ENCODE data around the gene ADD3.

GRCh38 chr10:110017907-110018306 is 10.1 kb downstream of the ADD3 start:
- TF ChIP-seq CTCF (IDR thresholded peaks at IDR 0.05), result no peak
- no peak for TF ChIP-seq POLR2A (IDR thresholded peaks at IDR 0.05)

All from heart left ventricle (tissue), 13 donors.